ENCODE measurements around the gene ARHGEF25. TPM values are rescaled to one million over a fixed set of nuclear protein-coding genes. Genes with fewer than 3 reads are reported as not detected.
"Not testable (repeated sequence)": the region's sequence is repeated elsewhere in the genome, so short reads cannot be mapped to it uniquely, and the experiment has no call there.

The ARHGEF25 gene
- total and polyA plus RNA-seq, 2 of the 13 experiments (the other 11 are each of a cell fraction or from before 2014, with no cell fraction given), result 11.5 to 12.5 TPM

GRCh38 chr12:57586832-57587429 lies 24.3 kb upstream of the ARHGEF25 start:
- ChIA-PET POLR2A (no interaction called here), CTCF (ENCODE audit: low intra/inter-chr PET ratio, low total read pairs) (no interaction called here)
- ATAC-seq, result no peak
- no peak for FAIRE-seq
- Histone ChIP-seq H3K27ac (ENCODE audit: extremely low read length, insufficient read depth, low read length) (no peak overlapping the region), H3K4me1 (ENCODE audit: insufficient read depth, low read length) (peaks cover 16% of the 10 kb centered on the region), H2AFZ (ENCODE audit: low read length) (no peak overlapping the region), H3K4me2 (ENCODE audit: low read depth, low read length) (no peak overlapping the region), H3K36me3 (replicated peaks in 1 of 2; ENCODE audit: control insufficient read depth in 1 of 2, insufficient read depth in 2 of 2, low read length in 2 of 2) (peaks cover 3 to 15% of the 10 kb centered on the region in 2 experiments; a peak in 4 of 5 replicates), H3K9me3 (ENCODE audit: low read length) (no peaks in the 10 kb centered on the region), H3K4me3 (replicated peaks in 1 of 3; ENCODE audit: insufficient read depth in 1 of 3, low read depth in 2 of 3, low read length in 3 of 3) (no peak overlapping the region), H3K79me2 (ENCODE audit: insufficient read depth, low read length) (peaks cover 5% of the 10 kb centered on the region), H4K20me1 (ENCODE audit: insufficient read depth, low read length) (no peaks in the 10 kb centered on the region), H3K9ac (ENCODE audit: insufficient read depth, low read depth, low read length) (no peak overlapping the region), H3K27me3 (ENCODE audit: control insufficient read depth in 1 of 2, insufficient read depth in 2 of 2, low read length in 2 of 2) (no peaks in the 10 kb centered on the region; a peak in 1 of 5 replicates)
- DNase-seq (ENCODE audit: low spot score), result no peak
- TF ChIP-seq CEBPZ (IDR thresholded peaks at IDR 0.05; ENCODE audit: low read length), result no peak
- no peak for TF ChIP-seq MLLT10 (CRISPR knock-in tag; IDR thresholded peaks at IDR 0.05)
- 93% methylated on average over 3 of the region's 3 CpGs for WGBS (ENCODE audit: low lambda C conversion rate)
- in situ Hi-C loops (cut with HindIII; ENCODE audit: extremely low pct_ligation_motif_present, low pct_unique_long_range_greater_than_20kb) (no loop called here), intact Hi-C loops (cut with micrococcal nuclease; ENCODE audit: unreplicated experiment) (no loop called here)
- BruUV-seq (replicated peaks), result no TSS peak

GRCh38 chr12:57588951-57589610 lies 22.2 kb upstream of the ARHGEF25 start:
- H3K36me3 ChIP-seq (replicated peaks in 1 of 2; ENCODE audit: control insufficient read depth in 1 of 2, insufficient read depth in 2 of 2, low read length in 2 of 2); H3K4me3 ChIP-seq (replicated peaks in 1 of 3; ENCODE audit: insufficient read depth in 1 of 3, low read depth in 2 of 3, low read length in 3 of 3); DNase-seq (ENCODE audit: low spot score); H3K4me2 ChIP-seq (ENCODE audit: low read depth, low read length); CTCF ChIA-PET (ENCODE audit: low intra/inter-chr PET ratio, low total read pairs); H3K27me3 ChIP-seq (ENCODE audit: control insufficient read depth in 1 of 2, insufficient read depth in 2 of 2, low read length in 2 of 2); BruUV-seq (replicated peaks); H3K9me3 ChIP-seq (ENCODE audit: low read length); intact Hi-C loops (cut with micrococcal nuclease; ENCODE audit: unreplicated experiment); in situ Hi-C loops (cut with HindIII; ENCODE audit: extremely low pct_ligation_motif_present, low pct_unique_long_range_greater_than_20kb); H3K27ac ChIP-seq (ENCODE audit: extremely low read length, insufficient read depth, low read length); H4K20me1 ChIP-seq (ENCODE audit: insufficient read depth, low read length); FAIRE-seq; H3K9ac ChIP-seq (ENCODE audit: insufficient read depth, low read depth, low read length); H2AFZ ChIP-seq (ENCODE audit: low read length); ATAC-seq; POLR2A ChIA-PET: not testable (repeated sequence)
- peaks cover 22% of the 10 kb centered on the region for H3K4me1 ChIP-seq (ENCODE audit: insufficient read depth, low read length)
- H3K79me2 ChIP-seq (ENCODE audit: insufficient read depth, low read length), result peaks cover 17% of the 10 kb centered on the region
- WGBS (ENCODE audit: low lambda C conversion rate), result 84% methylated on average over 10 of the region's 15 CpGs
- TF ChIP-seq RAD51 (IDR thresholded peaks at IDR 0.05; ENCODE audit: borderline replicate concordance), result peak; percentile 38; the same call in 1 of the 2 replicates
